Limb (tissue), 2 donors: Measurements from ENCODE around the gene CABLES1.

Source experiments
- DNase-seq, 2 donors: peaks; one replicate each; pipeline ENCODE4 v3.0.0-alpha.2; 2016; ENCODE audit errors: extremely low spot score in 2 of 2

CABLES1 gene

GRCh38 chr18:23113576-23113975 lies 21.7 kb upstream of the CABLES1 start:
- no peak for DNase-seq

DNA sequence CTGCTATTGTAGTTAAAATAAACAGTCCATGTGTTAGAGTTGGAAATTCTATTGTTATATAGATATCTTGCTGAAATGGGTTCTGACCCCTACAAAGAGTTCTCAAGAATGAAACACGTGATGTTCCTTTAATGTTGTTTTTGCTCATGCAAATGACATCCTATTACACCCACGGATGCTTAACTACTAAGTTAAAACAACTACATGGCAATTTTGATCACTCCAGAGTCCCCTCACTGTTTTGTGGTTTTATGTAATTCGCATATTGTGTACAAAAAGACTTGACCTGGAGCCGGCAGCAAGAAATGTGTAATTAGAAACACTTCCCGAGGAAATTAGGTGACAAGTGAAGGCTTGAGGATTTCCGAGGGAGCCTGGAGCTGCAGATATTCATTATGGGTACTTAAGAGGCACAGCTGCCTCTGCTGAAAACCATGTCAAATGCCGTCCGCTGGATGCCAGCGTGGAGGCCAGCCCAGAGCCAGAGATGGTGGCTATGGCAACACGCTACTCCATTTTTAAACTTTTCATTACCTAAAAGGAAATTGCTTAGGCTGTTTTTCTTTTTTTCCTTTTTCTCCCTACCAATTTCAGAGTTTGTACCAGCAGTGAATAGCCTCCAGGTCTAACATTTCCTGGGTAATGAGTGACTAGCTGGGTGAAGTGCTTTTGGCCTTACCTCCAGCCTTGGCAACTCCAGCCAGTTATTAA lies 21.0 kb upstream of the CABLES1 start:
- DNase-seq, result peak in 1 of 2 donors; percentile 45

DNA sequence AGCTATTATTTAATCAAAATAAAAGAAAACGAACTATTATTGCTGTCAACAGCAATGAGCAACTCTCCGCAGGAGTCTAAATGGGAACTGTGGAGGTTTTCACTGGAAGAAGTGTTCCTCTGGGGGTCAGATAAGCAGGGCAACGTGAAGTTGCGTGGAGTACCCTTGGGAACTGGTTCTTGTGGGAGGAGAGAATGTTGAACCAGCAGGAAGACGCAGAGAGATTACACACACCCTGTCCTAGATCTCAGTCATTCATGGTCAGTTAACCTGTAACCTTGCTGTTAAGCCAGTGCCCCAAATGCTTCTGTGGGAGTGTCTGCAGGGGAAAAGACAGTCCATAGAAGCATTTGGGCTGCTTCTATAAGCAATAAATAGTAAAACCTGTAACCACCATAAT lies 20.4 kb upstream of the CABLES1 start:
- DNase-seq, result no peak

DNA sequence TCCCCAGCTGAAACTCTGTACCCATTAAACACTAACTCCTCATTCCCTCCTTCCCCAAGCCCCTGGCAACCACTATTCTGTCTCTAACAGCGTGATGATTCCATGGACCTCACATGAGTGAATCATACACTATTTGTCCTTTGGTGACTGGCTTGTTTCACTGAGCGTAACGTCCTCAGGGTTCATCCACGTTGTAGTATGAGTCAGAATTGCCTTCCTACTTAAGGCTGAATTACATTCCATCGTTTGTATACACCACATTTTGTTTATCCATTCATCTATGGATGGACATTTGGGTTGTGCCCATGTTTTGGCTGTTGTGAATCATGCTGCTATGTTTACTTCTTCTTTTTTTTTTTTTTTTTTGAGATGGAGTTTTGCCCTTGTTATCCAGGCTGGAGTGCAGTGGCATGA lies 19.6 kb upstream of the CABLES1 start:
- no peak for DNase-seq

DNA sequence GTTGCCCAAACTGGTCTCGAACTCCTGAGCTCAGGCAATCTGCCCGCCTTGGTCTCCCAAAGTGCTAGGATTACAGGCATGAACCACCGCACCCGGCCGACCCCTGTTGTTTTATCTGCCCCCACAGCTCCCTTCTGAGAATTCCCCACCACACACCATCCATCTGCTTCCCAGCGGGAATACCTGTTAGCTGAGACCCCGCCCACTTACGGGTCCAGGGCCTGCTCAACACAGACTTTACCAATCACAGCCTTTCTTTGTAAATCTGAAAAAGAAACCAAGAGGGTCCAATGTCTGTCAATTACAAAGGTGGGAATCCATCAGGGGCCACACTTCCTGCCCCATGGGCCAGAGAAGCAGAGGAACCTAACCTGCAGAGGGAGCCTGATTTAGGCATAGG lies 14.2 kb upstream of the CABLES1 start:
- DNase-seq, result no peak

- no peak for DNase-seq
These were observed 12.7 kb upstream of the CABLES1 start for GRCh38 chr18:23122334-23123229.

- DNase-seq, result no peak
These were observed 8.8 kb upstream of the CABLES1 start for GRCh38 chr18:23126376-23127056.

GRCh38 chr18:23127090-23127489 lies 8.2 kb upstream of the CABLES1 start:
- DNase-seq, result no peak

GRCh38 chr18:23129355-23130002 lies 5.8 kb upstream of the CABLES1 start:
- DNase-seq, result no peak

DNA sequence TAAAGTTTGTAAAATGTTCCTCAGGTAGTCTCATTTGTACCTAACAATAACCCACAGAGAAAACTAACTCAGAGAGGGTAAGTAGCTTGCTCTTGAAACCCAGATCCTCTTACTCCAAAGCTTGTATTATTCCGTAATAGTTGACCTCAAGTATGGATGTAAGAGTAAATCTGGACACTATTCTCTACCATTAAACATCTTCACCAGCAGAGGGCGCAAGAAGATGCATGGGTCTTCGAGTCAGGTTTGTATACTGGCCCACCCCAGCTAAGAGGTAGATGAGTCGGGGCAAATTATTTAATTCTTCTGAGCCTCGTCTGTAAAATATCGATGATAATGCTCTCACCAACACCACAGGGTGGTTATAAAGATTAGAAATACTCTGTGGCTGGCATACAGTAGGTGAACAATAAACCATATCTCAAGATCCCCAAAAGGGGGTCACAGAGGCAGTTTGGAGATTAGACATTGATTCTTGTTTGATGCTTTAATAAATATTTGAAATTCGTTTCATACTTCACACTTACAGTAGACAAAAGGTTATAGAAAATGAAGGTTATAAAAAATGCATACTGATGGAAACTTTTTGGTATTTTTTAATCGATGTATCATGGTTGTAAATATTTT lies 3.5 kb upstream of the CABLES1 start:
- peak in 1 of 2 donors; percentile 63 for DNase-seq

- peak in 1 of 2 donors; percentile 43 for DNase-seq
These were observed 1.2 kb upstream of the CABLES1 start for GRCh38 chr18:23133860-23134779.

DNA sequence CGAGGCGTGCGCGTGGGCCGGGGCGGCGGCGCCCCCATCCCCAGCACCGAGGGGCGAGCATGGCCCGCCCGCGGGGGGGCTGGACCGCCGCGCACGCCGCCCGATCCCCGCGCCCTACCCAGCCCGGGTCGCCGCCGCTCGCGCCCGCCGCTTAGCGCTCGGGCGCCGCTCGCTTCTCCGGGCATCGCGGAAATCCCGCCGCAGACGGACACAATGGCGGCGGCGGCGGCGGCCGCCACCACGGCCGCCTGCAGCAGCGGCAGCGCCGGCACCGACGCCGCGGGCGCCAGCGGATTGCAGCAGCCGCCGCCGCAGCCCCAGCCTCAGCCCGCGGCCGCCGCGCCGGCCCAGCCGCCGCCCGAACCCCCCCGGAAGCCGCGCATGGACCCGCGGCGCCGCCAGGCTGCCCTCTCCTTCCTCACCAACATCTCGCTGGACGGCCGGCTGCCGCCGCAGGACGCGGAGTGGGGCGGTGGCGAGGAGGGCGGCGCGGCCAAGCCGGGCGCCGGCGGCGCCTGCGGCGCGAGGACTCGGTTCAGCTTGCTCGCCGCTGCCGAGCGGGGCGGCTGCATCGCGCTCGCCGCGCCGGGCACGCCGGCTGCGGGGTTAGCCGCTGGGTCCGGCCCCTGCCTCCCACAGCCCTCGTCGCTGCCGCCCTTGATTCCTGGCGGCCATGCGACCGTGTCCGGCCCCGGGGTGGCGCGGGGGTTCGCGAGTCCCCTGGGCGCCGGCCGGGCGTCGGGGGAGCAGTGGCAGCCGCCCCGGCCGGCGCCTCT lies 453 bp downstream of the CABLES1 start:
- peak in 1 of 2 donors; percentile 71 for DNase-seq

GRCh38 chr18:23136326-23137096 lies 1.2 kb downstream of the CABLES1 start:
- peak in 1 of 2 donors; percentile 63 for DNase-seq

GRCh38 chr18:23137097-23137635 lies 1.9 kb downstream of the CABLES1 start:
- DNase-seq, result no peak

DNA sequence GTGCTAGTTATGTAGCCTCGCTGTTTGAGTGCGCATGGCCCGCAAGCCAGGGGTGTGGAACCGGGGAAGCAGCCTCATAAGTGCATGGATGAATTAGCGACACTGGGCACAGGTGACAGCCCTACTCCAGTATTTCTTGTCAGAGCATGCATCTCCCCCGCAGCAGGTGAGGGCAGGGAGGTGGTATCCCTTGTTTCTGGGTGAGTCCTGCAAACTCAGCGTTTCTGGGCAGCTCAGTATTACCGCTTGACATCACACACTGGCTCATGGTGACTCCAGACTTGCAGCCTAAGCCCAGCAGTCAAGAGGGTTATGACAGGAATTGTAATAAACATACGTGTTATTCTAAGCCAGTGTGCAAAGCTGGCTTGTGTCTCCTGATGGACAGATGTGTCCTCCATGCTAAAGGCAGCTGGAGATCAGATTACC lies 2.5 kb downstream of the CABLES1 start:
- DNase-seq, result no peak

DNA sequence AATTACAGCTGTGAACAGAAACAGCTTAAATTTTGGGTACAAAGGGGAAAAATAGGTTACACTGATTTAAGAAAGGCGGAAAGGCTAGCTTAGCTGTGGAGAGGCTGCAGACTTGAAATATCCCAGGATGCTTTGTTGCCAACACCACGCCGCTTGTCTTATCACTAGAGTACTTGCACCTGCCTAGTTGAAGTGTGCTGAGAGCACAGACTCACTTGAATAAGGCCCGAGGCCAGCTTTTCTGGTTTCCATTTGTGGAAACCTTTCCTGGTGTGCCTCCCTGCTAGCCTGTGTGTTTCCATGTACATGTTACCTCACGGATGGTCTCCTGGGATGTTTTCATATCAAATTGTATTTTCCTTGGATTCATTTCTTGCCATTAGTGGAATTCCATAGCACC lies 3.2 kb downstream of the CABLES1 start:
- no peak for DNase-seq

- peak in 1 of 2 donors; percentile 49 for DNase-seq
These were observed 6.1 kb downstream of the CABLES1 start for GRCh38 chr18:23141104-23141999.
